Activated T-cell treated with anti-CD3 and anti-CD28 coated beads, Interleukin-2, amount 50 U/mL, for 1 hour (primary cell): ENCODE results near the gene TRABD.
"Not testable (repeated sequence)": the region's sequence is repeated elsewhere in the genome, so short reads cannot be mapped to it uniquely, and the experiment has no call there.

Source experiments
- DNase-seq: peaks from one replicate; pipeline ENCODE4 v3.0.0-alpha.2; 2020

TRABD gene

DNA sequence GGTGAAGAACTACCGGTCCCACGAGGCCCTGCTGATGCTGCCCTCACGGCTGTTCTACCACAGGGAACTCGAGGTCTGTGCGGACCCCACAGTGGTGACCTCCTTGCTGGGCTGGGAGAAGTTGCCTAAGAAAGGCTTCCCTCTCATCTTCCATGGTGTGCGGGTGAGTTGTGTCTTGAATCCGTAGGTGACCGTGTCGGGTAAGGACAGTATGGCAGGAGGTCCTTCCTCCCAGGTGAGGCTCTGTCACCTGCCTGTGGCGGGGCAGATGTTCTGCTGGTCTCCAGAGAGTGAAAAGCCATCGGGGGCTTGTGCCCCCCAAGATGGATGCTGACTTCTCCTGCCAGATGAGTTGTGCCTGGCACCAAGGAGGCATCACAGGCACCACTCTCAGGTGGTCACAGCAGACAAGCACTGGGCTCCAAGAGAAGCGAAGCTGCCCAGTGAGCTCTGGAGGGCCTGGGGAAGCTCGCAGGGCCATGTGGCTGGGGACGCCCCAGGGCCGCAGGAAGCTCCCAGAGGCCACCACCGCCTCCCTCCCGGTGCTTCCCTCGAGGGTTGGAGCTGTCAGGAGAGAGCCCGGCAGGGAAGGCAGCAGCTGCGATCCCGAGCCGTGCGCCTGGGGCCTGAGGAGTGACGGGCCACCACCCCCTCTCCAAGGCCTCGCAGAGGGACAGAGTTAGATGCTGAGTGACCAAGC is 32.5 kb upstream of the TRABD start:
- no peak for DNase-seq

DNA sequence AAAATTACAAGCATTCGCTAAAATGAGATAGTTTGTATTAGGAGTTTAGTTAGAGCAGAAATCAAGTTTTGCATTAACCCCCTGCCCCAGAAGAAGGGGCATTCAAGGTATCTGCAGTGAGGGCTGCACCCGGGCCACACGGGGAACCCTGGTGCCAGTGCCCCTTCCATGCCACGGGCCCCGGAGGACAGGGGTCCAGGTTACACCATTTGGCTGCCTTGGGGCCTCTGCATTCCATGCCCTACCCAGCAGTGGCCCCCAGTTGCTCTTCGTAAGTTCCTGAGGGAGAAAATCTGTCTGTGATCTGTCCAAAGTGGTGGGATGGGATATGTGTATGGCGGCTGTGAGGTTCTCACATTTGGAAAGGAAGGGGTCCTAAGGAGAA is 32.0 kb upstream of the TRABD start:
- no peak for DNase-seq

DNA sequence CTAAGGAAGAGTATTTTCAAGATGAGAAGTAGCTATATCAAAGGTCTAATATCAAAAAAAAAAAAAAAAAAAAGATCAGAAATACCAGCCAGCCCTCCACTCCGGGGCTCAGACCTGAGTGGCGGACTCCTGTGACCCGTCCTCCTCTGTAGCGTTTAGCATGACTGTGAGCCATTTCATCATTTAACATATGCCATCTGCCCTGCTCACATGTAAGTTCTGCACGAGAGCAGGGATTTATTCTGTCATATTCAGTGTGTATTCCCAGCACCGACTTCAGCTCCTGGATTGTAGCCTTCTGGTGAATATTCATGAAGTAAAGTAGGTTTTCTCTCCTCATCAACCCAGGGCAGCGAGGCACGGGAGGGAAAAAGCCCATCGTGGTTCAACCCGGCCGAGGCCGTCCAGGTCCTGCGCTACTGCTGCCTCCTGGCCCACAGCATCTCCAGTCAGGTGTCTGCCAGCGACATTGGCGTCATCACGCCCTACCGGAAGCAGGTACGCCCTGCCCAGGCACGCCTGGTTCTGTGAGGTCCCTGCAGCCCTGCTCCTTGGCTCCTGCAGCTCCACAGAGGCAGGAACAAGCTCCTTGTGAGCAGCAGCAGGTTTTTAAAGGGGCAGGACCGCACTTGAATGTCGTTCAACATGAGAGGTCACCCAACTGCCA is 27.9 kb upstream of the TRABD start:
- no peak for DNase-seq

DNA sequence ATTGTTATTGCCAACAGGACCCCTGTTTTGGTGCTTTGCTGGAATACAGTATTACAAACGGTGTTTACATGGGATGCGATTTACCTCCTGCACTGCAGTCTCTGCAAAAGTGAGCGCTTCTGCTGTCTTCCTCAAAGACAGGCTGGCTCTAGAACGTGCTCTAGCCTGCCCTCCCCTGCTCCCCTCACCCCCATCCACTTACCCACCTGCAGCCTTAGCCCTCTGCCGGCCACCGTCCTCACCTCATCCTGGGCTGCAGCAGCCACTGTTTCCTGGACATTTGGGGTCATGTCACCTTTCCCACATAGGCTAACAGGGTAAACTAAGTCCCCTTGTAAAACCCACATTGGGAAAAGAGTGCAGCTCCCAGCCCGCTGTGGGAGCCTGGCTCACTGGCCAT is 24.8 kb upstream of the TRABD start:
- DNase-seq = no peak

DNA sequence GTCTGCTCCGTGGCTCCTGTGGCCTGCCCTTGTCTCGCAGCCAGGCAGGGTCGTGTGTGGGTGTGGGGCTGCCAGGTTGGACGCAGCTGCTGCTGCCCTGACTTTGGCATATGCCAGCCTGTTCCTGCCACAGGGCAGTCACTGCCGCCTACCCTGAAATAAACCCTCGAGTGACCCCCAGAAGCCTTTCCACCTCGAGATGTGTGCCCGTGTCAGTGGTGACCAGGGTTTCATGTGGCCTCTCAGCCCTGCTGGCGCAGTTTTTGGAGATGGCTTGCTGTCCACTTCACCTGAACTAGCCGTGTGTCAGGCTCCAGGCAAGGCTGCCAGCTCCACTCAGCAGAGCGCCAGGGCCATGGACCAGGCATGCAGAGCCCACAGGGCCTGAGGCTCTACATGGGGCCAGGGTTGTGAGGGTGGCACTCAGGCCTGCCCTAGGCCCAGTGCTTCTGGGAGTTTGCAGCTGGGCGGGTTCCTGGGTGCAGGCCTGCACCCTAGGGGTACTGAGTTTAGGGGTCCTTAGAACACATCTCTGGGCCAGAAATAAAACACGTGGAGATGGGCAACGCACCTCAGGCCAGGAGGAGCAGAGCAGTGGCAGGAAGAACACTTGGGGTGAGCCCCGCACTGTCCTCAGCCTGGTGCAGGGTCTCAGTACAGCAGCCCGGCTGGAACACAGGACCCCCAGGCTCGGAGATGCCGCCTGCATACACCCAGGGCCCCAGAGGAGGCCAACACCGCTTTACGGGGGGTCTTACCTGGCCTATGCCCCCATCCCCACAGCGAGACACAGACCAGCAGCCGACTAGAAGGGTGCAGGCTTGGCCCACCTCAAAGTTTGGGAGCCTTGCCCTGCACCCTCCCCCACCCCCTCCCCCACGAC is 24.0 kb upstream of the TRABD start:
- DNase-seq = no peak

DNA sequence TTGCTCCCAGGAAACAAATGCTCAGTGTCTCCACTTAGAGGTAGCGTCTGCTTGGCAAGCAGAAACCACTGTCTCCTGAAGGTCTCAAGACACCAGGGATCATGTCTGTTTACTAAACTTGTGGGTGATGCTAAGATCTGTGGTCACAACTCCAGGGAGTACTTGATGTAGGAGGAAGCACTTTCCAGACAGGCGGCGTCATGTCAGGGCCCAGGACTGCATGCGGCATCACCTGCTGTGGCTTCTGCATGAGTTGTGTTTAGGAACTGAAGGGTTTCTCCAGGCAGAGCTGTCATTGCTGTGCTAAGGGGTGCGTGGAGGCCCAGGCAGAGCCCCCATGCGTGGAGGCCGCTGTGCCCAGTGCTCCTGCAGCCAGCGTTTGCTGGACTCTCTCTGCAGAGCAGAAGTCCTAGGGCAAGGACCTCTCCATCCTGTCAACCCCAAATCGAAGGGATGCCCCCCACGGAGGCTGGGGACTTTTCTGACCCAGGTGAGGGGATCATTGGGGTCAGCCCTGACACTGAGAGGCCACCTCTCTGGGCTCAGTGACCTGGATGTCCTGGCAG is 23.2 kb upstream of the TRABD start:
- DNase-seq = no peak

DNA sequence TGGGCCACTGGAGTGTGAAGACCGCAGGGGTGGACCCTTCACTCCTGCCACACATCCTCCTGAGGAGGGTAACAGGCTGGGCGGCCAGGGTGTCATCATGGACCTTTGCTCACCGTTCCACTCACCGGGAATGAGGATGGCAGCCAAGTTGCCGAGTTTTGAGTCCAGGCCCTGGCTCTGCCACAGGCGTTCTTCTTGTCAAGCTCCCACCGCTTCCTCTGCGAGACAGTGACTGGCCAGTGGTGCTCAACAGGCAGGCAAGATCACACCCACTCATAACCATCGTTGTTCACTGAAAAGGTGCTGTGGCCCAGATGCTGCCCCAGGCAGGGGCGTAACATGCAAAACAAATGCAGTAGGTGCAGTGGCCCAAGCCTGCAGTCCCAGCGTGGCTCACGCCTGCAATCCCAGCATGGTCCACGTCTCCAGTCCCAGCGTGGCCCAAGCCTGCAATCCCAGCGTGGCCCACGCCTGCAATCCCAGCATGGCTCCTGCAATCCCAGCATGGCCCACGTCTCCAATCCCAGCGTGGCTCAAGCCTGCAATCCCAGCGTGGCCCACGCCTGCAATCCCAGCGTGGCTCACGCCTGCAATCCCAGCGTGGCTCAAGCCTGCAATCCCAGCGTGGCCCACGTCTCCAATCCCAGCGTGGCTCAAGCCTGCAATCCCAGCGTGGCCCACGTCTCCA is 20.1 kb upstream of the TRABD start:
- no peak for DNase-seq

DNA sequence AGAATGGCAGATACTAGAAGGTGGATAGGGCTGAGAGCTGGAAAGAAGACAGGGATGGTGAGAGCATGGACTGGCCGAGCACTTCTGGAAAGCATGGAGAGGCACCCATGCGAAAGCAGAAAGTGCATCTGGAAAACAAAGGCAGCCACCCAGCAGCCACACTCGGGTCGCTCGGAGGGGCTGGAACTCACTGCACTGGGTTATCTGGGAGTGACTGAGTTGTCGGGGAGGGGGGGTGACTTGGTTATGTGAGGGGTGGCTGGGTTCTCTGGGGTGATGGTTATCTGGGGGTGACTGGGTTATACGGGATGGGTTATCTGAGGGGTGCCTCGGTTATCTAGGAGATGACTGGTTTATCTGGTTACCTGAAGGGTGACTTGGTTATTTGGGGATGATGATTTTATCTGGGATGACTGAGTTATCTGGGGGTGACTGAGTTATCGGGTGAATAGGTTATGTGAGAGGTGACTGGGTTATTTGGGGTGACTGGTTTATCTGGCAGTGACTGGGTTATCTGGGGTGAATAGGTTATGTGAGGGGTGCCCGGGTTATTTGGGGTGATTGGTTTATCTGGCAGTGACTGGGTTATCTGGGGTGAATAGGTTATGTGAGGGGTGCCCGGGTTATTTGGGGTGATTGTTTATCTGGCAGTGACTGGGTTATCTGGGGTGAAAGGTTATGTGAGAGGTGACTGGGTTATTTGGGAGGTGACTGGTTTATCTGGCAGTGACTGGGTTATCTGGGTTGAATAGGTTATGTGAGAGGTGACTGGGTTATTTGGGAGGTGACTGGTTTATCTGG is 17.8 kb upstream of the TRABD start:
- DNase-seq = no peak

DNA sequence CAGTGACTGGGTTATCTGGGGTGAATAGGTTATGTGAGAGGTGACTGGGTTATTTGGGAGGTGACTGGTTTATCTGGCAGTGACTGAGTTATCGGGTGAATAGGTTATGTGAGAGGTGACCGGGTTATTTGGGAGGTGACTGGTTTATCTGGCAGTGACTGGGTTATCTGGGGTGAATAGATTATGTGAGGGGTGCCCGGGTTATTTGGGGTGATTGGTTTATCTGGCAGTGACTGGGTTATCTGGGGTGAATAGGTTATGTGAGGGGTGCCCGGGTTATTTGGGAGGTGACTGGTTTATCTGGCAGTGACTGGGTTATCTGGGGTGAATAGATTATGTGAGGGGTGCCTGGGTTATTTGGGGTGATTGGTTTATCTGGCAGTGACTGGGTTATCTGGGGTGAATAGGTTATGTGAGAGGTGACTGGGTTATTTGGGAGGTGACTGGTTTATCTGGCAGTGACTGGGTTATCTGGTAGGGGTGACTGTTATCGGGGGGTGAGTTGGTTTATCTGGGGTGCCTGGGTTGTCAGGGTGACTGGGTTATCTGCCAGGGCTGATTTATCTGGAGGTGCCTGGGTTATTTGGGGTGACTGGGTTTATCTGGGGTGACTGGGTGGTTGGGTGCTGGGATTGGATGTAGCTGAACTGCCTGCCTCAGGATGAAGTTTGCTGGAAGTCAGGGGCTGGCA is 17.1 kb upstream of the TRABD start:
- not testable (repeated sequence) for DNase-seq

DNA sequence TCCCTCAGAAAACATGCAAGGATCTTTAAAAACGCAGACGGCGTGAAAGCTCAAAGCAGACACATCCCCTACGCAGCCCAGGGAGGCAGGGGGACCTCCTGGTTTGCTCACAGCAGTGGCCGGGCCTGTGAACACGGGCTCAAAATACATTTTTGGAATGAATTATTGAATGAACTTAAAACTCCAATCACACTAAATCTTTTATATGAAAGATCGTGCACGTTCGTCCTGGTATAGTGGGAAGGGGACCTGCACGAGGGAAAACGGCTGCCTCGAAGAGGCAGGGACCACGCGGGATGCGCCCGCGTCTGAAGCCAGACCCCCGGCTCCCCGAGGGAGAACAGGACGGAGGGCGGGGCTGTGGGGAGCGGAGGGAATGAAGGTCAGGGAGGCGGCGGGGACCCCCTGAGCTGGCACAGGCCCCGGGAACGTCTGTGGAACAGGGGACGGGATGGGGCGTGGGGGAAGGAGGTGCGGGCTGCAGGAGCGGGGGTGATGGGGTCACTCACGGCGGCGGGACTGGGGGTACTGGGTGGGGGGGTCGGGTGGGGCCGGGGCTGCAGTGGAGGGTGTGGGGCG is 16.4 kb upstream of the TRABD start:
- DNase-seq = no peak

DNA sequence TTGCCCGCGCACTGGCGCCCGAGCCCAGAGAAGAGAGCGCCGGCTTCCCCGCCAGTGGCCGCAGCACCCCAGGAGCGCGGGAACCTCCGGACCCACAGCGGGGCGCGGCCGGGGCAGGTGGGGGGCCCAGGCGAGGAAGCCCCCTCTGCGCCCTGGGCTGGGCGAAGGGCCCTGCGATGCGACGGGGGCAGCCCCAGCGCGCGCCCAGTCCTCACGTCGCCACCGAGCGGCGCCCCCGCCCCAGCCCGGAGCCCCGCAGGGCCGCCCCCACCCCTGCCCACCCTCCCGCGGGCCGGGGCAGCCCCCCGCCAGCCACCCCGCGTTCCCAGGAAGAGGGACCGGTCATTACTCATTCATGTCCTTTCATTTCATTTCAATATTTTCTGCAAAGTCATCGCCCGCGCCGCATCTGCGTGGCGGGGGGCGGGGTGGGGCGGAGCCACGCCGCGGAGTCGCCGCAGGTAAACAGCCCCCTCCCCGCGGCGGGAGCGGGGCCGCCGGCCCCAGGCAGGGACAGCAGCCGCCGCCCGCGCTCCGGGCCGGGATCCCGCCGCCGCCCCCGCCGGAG is 15.9 kb upstream of the TRABD start:
- DNase-seq = no peak

DNA sequence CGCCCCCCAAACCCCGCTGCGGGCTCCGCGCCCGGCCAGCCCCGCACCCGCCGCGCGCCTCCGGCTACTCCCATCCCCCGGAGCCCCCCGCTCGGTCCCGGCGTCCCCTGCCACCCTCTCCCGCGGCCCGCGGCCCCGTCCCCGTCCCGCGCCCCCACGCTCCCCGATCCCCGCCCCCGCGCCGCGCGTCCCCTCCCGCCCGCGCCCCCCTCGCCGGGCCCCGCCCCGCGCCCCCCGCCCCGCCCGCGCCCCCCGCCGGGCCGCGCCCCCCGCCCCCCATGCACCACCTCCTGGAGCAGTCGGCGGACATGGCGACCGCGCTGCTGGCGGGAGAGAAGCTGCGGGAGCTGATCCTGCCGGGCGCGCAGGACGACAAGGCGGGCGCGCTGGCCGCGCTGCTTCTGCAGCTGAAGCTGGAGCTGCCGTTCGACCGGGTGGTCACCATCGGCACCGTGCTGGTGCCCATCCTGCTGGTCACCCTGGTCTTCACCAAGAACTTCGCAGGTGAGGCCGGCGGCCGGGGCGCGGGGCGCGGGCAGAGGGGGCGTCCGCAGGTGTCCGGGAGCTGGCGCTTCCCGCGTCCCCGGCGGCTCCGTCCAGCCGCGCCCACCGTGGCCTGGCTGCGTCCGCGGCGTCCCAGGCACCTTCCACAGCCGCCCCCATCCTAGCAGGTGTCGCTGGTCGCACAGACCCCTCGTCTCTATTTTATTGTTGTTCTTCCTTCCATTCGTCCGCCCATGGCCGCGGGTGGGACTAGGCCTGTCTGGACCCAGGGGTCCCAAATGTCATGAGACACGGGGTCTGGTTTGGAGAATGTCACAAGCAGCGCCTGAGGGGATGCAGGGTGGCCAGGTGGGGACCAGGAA is 15.0 kb upstream of the TRABD start, which contains the start of gene PANX2:
Gene PANX2 (plus strand): TSS at position 279 of the 866 bp plus-strand sequence. CDS start 0 bp downstream, at position 279.
- DNase-seq = no peak

DNA sequence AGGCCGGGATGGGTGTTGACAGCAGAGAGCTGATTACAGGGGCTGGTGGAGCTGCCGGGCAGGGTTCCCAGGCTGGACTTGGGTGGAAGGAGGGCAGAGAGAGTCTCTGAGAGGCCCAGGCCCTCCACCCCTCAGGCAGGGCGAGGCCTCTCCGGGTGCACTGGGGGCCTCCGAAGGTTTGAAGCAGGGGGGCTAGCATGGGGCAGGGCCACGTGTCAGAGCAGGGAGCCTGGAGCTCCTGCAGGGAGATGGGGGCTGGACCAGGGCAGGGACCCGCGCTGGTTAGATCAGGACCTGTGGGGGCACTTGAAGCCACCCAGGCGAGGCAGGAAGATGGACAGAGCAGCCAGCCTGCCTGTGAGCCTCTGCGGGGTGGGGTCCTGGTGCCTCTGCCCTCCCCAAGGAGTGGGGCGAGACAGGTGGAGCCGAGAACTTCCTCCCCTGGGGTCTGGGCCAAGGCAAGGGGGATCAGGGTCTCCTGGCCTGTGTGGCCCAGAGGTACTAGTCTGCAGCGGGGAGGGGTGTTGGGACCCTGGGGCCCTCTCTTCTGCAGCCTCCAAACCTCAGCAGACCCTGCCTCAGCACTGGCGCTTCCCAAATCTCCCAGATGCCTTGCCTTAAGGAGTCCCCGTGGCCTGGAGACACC is 14.3 kb upstream of the TRABD start:
- DNase-seq = no peak

DNA sequence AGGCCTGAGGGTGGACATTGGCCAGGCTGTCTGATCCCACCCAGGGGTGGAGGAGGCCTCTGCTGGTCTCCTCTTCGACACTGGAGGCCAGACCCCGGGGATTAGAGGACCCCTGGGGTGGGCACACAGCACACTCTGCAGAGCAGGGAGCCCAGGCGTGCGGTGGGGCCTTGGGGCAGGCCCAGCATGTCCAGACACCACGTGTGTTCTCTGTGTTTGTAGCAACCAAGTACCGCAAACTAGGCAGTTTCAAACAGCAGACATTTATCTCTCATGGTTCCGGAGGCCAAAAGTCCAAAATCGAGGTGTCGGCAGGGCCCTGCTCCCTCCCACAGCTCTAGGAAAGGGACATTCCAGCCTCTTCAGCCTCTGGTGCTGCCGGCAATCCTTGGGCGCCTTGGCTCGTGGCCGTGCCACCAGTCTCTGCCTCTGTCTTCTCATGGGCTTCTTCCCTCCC is 13.7 kb upstream of the TRABD start:
- DNase-seq = no peak

DNA sequence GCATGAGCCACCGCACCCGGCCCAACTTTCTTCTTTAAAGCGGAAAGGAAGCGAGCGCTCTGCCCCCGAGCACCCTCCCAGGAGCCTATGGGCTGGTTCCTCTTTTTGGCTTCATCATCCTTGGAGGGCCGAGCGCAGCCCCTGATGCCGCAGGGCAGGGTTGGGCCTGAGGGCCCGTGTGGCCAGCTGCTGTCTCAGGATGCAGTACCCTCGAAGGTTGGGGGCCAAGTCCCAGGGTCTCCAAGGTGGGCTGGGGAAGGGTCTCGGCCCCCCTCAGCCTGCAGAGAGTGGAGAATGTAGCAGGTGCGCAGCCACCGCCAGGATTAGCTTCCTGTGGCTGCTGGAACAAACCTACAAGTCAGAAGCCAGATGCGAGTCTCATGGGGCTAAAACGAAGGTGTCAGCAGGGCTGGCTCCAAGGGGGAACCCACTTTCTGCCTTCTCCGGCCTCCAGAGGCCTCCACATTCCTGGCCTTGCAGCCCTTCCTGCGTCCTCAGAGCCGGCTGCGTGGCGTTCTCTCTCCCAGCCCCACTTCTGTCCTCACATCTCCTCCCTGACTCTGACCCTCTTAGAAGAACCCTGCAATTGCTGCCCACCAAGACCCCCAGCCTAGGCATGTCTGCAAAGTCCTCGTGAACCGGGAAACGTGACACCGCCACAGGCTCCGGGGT is 12.3 kb upstream of the TRABD start:
- DNase-seq = no peak

DNA sequence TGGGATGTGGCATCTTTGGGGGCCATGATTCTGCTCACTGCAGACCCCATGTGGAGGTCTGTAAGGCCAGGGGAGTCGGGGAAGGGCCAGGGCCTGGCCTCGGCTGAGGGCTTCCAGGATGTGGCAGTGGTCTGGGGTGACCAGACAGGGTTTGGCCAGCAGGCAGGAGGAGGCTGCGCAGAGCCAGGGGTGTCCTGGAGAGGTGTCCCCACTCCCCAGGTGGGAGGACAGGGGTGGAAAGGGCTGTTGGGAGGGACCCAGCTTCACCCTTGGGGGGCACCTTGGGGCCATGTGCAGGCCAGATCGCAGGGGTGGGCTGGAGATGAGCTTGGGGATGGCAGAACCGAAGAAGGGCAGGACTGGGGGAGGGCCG is 11.7 kb upstream of the TRABD start:
- no peak for DNase-seq

DNA sequence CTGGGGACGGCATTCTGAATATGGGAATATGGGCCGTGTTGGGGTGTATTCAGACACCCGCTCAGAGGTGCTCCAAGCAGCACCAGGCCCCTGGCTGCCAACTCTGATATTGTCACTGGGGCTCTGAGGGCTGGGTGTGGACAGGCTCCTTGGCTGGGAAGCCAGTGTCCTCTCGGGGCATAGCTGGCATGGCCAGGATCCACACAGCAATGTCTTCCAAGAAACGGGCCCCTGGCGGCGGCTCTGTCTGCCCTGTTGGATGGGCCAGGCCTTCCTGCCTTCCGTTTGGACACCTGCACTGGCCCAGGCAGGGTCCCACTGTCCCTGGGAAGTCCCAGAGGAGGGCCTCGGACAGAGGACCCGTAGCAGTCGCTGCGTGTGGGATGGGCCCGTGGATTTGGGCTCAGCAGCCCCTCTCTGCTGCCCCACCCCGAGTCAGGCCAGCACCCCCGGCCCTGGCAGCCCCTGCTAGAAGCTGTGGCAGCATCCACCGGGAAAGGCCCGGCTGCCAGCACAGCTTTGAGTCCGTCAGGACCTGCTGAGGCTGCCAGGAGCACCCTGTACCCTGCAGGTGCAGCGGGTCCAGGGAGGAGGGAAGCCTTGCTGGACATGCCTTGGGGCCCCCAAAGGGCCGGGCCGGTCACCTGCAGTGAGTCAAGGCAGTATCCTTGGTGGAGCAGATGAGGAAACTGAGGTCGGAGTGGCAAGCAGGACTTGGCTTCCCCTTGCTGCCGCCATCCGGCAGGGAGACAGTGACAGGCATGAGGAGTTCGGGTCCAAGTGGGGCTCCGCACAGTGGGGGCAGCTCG is 11.1 kb upstream of the TRABD start:
- DNase-seq = no peak

DNA sequence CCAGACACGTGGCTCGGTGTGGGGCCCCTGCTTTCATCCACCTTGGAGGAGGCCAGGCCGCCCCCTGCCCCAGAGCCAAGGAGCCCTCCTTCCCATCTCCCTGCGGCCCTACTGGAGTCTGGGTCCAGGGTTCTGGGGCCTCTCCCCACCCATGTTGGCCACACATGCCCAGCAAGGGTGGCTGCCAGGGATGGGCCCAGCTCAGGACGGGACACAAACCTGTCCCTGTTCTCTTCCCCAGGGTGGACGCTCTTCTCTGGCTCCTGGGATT is 10.6 kb upstream of the TRABD start:
- no peak for DNase-seq
